PC-3 (cell line): ENCODE measurements around the gene TMEM221.

ENCODE experiments used
- EZH2phosphoT487 ChIP-seq: fragments of 300-600 bp; sonication (generic); IDR thresholded peaks from 2 replicates; pipeline ENCODE4 v1.6.1; 2018; ENCODE audit warnings: mild to moderate bottlenecking, antibody characterized with exemption, low read length, borderline replicate concordance
- TF ChIP-seq, protein P1 (sequence below): fragments of 300-600 bp; sonication (generic); conservative IDR thresholded peaks from 2 replicates; pipeline ENCODE4 v1.5.1; 2017; ENCODE audit warnings: antibody characterized with exemption, low read depth, mild to moderate bottlenecking, low read length

DNA sequence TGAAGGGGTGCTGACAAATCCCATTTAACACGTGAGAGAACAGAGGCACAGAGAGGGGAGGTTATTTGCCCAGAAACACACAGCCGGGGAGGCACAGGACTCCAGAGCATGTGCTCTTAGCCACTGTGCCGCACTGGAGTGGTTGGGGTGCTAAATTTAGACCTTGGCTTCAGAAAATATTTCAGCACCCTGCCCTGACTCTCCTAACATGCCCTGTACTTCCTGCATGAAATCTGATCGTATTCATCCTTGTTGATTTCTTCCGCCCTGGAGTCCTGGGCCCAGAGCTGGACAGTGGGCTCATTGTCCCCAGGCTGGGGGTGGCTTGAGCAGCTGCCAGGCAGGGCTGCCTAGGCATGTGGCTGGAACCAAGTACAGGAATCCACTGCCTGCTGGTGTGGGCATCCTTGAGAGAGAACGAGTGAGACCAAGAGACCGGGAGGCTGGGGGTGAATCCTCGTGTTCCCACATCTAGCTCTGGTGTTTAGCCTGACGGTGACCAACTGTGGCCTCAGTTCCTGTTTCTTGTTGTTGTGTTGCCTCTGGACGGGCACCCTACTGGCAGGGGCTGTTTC lies 27.2 kb upstream of the TMEM221 start:
- TF ChIP-seq, protein P1, sequence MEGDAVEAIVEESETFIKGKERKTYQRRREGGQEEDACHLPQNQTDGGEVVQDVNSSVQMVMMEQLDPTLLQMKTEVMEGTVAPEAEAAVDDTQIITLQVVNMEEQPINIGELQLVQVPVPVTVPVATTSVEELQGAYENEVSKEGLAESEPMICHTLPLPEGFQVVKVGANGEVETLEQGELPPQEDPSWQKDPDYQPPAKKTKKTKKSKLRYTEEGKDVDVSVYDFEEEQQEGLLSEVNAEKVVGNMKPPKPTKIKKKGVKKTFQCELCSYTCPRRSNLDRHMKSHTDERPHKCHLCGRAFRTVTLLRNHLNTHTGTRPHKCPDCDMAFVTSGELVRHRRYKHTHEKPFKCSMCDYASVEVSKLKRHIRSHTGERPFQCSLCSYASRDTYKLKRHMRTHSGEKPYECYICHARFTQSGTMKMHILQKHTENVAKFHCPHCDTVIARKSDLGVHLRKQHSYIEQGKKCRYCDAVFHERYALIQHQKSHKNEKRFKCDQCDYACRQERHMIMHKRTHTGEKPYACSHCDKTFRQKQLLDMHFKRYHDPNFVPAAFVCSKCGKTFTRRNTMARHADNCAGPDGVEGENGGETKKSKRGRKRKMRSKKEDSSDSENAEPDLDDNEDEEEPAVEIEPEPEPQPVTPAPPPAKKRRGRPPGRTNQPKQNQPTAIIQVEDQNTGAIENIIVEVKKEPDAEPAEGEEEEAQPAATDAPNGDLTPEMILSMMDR = no peak
- TF ChIP-seq EZH2phosphoT487 = no peak
